Dedifferentiated amniotic fluid mesenchymal stem cell (primary cell): ENCODE measurements around the gene HS3ST3A1.
A peak's percentile ranks its signal among the peaks of the same experiment; 100 is the strongest.
"Not testable (repeated sequence)": the region's sequence is repeated elsewhere in the genome, so short reads cannot be mapped to it uniquely, and the experiment has no call there.

Experiments
- DNase-seq: peaks from one replicate; pipeline ENCODE4 v3.0.0-alpha.2; 2016; ENCODE audit errors: extremely low spot score

HS3ST3A1 gene

GRCh38 chr17:13575922-13576419 lies 25.8 kb downstream of the HS3ST3A1 start:
- DNase-seq = no peak

DNA sequence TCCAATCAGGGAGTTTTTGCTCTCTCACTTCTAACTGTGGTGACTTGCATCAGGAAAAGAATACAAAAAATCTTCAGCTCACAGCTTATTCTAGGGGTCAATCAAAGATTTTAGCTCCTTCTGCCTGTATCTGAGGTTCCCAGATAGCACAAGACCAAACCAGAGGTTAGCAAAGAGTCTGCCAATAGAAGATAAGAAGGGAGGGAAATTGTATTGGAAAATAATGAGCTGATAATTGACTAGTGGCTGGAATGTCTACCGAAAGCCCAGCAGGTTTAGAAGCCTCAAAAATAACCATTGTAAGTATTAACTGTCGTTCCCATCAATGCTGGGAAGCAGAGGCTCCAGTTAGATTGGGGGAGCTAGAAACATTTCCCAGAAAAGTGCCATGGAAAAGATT lies 26.3 kb downstream of the HS3ST3A1 start:
- no peak for DNase-seq

DNA sequence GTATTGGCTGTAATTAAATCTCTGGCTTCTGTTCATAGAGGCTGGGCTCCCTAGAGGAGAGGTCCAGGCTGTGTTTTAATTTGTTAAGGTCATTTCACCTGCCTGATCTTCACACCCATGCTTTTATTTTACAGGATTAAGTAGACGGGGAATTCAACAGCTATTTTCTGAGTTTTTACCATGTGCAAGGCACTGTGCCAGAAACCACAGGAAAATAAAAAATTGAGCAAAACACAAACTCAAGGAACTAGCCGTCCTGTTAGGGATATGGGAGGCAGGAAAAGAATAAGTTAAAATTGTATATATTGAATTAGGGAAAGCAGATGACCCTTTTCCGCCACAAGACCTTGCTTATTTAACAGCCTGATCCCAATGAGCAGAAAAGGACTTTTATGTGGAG lies 29.1 kb downstream of the HS3ST3A1 start:
- DNase-seq = no peak

DNA sequence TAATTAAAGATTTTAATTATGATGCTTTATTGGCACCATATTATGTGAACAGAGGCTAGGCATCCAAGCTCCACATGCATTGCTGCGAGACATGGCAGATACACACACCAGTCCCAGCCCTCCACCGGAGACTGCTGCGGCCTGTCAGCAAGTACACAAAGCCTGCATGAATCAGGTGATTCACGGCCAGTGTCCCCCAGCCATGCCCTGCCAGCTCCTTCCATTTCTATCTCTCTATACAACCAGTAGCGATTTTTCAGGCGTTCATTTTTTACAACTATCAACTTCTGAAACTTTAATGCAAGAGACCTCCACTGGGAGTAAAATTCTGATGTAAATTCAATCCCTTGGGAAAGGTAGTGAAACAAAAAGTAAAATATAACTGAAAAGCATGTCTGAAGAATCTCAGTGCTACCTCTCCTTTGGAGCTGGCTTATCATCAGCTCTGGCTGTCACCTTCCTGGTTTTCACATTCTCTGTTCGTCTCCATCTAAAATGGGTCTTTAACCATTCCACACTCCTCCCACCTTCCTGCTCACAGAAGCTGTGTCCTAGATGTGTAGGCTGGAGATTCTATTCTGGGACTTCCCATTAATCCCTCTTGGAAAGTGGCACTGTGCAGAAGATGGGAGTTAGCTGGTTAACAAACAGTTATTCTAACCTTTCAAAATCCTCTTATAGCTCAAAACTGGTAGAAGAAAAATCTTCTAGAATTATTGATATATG lies 32.2 kb downstream of the HS3ST3A1 start:
- DNase-seq = no peak

DNA sequence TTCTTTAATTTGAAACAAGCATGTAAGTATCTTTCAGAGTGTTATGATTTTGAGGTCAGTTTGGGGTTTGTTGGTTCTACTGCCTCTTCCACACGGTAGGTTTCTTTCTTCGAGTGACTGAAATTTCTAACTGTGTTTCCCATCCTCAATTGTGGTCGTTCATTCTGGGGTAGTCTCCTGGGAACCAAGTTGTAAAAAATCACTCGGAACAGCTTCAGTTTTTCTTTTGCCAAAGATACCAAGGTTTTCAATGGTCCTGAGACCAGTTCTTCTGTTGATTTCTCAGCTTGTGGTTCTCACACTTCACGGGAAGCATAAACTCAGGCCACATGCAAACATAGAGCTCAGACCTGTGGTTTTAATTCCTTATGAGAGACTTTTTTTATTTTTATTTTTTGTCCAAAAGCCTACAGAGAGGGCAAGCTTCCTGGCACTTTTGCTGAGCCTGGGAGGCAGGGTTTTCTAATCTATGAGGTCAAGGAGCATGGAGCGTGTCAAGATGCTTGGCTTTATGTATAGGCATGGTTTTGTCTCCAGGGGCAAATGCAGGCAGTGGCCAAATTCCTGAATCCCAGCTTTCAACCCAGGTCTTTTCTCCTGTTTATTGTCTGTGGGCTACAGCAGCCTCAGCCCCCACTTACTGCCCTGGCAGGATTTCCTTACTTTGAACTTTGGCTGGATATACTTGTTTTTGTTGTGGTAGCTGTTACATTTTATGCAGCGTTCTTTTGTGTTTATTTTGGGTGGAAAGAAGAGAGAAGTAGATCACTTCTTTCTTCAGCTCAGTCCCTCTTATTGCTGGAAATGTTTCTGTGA lies 32.9 kb downstream of the HS3ST3A1 start:
- no peak for DNase-seq

GRCh38 chr17:13563866-13564265 lies 37.9 kb downstream of the HS3ST3A1 start:
- no peak for DNase-seq

GRCh38 chr17:13562271-13562800 lies 39.4 kb downstream of the HS3ST3A1 start:
- peak; percentile 90 for DNase-seq

GRCh38 chr17:13561606-13562270 lies 40.0 kb downstream of the HS3ST3A1 start:
- no peak for DNase-seq

GRCh38 chr17:13560935-13561334 lies 40.8 kb downstream of the HS3ST3A1 start:
- no peak for DNase-seq

DNA sequence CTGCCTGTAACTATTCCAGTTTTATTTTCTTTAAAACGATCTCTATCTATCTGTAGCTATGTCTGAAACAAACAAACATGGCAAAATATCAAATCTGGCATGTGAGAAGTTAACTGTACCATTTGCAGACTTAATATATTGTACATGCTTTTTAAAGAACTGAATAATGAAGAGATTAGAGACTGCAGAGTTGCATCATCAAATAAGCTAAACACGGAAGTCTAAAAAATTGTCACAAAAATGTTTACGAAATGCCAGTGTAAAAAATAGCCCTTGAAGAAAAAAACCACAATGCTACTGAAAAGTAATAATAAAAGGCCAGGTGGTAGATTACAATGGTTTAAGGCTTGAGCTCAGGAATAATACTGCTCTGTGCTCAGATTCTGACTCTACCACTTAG lies 43.1 kb downstream of the HS3ST3A1 start:
- no peak for DNase-seq

GRCh38 chr17:13557077-13557476 lies 44.7 kb downstream of the HS3ST3A1 start:
- DNase-seq = no peak

DNA sequence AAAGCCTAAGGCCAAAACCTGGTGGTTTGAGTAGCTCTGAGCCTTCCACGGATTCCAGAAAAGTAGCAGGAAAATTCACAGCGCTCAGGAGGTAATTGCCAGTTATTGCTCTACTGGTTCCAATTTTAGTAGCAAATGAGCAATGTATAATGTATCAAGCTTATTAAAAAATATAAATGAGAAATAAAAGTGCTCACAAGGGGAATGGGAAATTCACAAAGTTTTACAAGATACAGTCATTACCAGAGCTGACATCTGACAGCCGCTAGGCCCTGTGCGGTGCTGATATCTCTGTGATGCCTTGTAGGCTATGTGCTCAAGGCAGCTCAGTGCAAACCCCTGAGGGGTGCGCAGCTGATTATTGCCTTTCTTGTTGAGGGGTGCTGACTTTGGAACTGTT lies 47.5 kb downstream of the HS3ST3A1 start:
- no peak for DNase-seq

GRCh38 chr17:13550291-13550690 lies 51.4 kb downstream of the HS3ST3A1 start:
- DNase-seq = no peak

GRCh38 chr17:13548576-13548975 lies 53.2 kb downstream of the HS3ST3A1 start:
- DNase-seq = not testable (repeated sequence)

- DNase-seq = no peak
Measured at GRCh38 chr17:13546851-13547250, 54.9 kb downstream of the HS3ST3A1 start.

DNA sequence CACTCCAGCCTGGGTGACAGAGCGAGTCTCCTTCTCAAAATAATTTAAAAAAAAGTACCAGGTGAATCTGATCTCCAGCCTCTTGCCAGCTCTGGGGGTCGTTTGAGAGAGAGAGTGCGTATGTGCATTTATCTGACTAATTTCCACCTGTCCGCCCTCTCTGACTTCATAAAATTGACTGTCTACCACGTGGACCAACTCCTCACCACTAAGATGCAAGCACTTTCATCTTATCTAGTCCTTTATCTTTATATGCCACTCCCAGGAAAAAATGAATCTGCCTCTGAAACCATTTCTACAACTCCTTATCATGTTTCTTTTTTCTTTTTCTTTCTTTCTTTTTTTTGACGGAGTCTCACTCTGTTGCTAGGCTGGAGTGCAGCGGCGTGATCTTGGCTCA lies 55.8 kb downstream of the HS3ST3A1 start:
- DNase-seq = no peak

GRCh38 chr17:13544765-13545164 lies 57.0 kb downstream of the HS3ST3A1 start:
- DNase-seq = no peak

DNA sequence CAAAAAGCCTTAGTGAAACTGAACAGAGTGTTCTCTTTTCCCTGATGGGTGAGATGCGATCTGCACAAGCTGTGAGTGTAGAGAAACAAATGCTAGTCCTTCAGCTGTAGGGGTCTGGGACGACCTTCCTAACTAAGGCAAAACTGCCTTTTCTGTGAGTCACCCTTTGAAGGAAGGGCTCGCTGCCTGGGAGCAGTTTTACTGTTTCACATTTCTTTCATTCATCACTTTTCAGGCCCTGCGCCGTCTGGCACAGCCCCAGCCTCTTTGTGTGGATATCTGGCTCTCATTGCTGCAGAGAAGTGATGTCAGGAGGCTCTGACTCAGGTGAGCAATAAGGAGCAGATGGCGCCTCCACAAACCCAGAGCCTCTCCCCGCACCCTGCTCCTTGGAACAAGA lies 57.4 kb downstream of the HS3ST3A1 start:
- peak; percentile 50 for DNase-seq

- no peak for DNase-seq
Measured at GRCh38 chr17:13542636-13543035, 59.1 kb downstream of the HS3ST3A1 start.

GRCh38 chr17:13541032-13541480 lies 60.7 kb downstream of the HS3ST3A1 start:
- DNase-seq = peak; percentile 84

DNA sequence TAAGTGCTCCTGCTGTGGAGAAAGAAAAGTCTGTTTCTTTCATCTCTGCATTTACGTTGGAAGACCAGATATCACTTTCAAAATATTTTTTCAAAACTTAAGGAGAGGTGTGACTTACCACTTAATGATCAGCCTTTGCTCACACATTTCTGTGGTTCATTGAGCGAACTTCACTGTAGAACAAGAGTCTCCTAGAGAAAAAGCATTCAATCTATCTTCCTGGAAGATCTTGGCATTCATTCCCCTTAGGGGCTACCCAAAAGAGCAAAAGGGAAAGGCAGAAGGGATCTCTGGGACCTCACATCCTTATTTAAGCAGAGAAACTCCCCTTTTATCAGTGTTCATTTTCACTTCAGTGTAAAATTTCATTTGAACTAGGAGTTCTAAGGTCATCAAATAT lies 61.2 kb downstream of the HS3ST3A1 start:
- no peak for DNase-seq

DNA sequence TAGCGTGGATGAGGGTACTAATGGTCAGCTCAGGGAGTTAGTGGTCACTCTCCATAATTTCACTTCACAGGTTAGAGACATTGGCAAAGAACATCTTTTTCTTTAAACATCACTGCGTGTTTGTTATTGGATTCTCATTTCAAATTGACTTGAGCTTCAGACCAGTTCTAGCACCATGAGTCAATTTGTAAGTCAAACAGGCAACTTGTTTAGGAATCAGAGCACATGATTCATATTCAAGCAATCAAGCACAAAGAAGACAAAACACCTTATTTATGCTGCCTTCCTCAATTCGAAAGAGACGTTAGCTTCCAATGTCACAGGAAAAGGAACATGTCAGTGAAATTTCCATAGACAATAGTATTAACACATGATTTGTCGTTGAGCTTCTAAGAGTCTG lies 62.3 kb downstream of the HS3ST3A1 start:
- no peak for DNase-seq
